ENCODE results near the gene DENND1B. TPM values are rescaled to one million over a fixed set of nuclear protein-coding genes. Genes with fewer than 3 reads are reported as not detected.

DENND1B gene
- total RNA-seq, 1 donor from 2014 or later: 65.2 TPM

- DNase-seq: no peak
These were observed 92.0 kb downstream of the DENND1B start for GRCh38 chr1:197683280-197683679.

GRCh38 chr1:197680311-197680710 is 95.0 kb downstream of the DENND1B start:
- no peak for DNase-seq

- no peak for DNase-seq
These were observed 97.5 kb downstream of the DENND1B start for GRCh38 chr1:197677752-197678295.

DNA sequence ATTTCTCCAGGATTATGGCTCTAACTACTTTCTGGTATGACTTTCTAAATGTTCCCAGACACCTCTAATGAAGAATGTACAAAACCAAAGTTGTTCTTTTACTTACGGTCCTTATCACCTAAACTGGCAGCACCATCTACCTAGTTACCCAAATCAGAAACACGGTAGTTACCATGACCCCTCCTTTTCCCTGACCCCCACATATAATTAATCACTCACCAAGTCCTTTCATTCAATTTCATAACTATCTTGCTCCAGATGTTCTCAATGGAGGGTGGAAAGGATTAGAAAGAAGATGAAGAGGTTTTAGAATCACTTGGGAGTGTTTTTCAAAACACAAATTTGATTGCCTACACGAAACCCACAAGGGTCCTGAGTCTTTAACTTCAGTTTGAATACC is 98.0 kb downstream of the DENND1B start:
- DNase-seq: no peak

DNA sequence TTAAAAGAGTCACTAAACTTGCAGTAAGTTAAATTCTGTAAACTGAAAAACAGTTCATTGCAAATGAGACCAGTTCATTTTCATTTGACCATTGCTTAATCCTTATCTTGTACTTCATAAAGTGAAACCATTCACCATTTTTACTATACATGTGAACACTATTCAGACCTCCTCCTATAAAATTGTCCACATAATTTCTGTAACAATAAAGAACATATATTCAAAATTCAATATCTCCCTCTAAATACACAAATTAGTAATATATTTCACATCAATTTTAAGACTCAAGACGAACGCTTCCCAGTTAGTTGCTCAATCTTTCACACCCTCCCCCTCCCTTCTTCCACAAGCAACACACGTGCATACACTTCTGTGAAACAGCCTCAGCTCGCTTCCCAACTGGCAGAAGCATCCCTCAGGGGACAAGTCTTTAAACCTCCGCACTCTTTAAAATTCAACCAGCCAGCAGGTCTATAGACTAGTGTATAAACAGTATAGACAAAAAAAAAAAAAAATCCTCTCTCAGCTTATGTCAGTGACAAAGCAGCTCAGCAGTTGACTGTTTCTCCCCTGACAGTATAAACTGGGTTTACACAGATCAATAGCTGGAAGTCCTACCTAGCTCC is 99.6 kb downstream of the DENND1B start:
- DNase-seq: peak; percentile 1

GRCh38 chr1:197674286-197674685 is 101.0 kb downstream of the DENND1B start:
- DNase-seq: no peak

DNA sequence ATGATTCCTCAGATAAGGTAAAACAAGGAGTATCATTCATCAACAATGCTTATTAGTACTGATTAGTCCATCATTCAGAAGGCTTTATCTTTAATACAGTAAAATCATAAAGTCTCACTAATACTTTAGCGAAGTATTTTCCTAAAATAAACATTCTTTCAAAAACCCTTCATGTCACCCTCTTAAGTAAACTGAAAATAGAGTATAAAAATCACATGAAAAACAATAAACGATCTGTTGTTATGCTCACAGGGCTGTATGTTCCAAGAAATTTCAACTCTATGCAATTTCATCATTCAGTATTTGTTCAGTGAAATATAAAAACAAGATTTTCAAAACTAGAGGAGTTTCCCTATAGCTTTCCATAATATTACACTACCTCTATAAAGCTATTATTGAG is 102.0 kb downstream of the DENND1B start:
- DNase-seq: no peak

GRCh38 chr1:197672347-197672746 is 102.9 kb downstream of the DENND1B start:
- no peak for DNase-seq

- DNase-seq: no peak
These were observed 103.4 kb downstream of the DENND1B start for GRCh38 chr1:197671920-197672319.

DNA sequence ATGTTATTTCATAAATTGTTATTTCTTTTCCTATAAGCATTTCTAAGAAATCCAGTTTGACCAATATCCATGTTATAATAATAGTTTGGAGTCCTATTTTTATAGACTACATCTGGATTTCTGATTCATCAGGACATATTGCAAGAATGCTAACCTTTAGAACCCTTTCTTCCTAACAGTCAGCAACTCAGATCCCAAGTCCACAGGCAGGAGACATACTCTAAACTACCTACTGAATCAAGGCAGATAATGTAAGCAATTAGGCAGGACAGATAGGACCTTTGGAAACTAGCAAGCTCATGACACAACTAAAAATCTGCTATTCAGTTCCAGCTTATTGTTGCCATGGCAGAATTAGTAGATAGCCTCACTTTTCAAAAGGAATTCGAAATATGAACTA is 104.1 kb downstream of the DENND1B start:
- DNase-seq: no peak

GRCh38 chr1:197666769-197667285 is 108.5 kb downstream of the DENND1B start:
- no peak for DNase-seq

- no peak for DNase-seq
These were observed 110.9 kb downstream of the DENND1B start for GRCh38 chr1:197664391-197664790.

DNA sequence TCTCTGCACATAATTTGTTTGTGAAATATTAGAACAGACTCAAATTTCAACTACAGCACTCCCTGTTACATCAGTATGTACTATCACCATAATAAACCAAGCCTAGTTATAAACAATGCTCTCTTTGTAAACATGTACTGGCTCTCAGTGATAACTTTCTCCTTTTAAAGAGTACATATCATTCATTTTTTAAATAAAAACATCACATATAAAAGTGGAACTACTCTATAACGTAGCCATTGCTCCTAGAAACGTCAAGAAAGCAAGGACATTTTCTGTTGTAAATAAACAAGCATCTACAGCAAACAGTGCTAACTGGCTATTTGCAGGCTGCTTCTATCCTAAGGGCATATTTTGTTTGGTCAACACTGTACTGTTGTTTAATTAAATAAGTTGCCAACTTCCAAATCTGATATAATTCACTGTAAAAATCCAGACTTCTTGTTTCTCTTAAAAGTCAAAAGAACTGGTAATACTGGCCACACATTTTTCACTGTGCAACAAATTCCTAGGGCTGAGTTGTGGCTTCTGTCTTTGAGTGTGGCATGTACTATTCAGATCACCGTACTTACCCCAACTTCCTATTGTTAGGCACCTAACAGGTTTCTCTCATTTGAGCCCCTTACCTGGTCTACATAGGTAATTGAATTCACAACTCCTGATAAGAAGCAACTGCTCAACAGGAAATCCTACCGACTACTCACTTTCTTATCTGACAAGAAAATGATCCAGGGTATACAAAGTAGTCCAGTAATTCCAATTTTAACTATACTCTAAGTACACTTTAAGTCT is 111.9 kb downstream of the DENND1B start:
- no peak for DNase-seq

- DNase-seq: no peak
These were observed 114.9 kb downstream of the DENND1B start for GRCh38 chr1:197660389-197660788.

GRCh38 chr1:197659171-197659570 is 116.1 kb downstream of the DENND1B start:
- no peak for DNase-seq

GRCh38 chr1:197649188-197649587 is 126.1 kb downstream of the DENND1B start:
- no peak for DNase-seq

DNA sequence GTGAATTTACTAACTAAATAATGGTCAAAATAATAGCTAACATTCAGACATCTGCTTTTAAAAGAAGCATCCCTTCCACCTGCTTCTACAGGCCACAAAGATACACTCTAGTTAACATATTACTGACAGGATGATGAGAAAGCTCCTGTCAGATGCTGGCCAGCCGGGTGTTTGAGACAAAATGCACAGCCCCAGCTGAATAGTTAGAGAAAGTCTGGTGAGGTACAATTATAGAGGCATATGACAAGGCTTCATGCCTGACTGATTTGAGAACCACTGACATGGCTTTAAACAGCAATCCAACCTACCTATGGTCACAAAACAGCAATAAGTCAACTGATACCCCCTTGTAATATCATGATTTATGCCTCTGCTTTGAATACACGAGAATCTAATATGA is 137.0 kb downstream of the DENND1B start:
- no peak for DNase-seq

- DNase-seq: no peak
These were observed 137.9 kb downstream of the DENND1B start for GRCh38 chr1:197637406-197637805.

GRCh38 chr1:197633447-197634078 is 141.7 kb downstream of the DENND1B start:
- no peak for DNase-seq

- DNase-seq: no peak
These were observed 142.6 kb downstream of the DENND1B start for GRCh38 chr1:197632651-197633050.

DNA sequence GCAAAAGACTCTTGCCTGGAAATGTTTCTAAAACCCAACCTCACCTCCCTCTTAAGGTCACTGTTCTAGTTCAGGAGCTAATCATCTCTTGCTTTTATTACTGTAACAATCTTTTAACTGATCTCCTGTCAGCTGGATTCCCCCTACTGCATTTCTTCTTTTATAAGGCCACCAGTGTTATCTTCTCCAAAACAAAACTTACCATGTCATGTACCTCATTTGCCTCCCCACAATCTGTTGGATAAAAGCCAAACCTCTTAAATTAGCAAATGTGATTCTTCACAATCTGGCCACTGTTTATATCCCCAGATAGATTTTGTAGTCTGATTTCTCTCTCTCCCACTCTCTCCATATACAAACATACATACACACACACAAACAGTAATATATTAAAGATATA is 143.3 kb downstream of the DENND1B start:
- DNase-seq: no peak

GRCh38 chr1:197622371-197622770 is 152.9 kb downstream of the DENND1B start:
- no peak for DNase-seq

DNA sequence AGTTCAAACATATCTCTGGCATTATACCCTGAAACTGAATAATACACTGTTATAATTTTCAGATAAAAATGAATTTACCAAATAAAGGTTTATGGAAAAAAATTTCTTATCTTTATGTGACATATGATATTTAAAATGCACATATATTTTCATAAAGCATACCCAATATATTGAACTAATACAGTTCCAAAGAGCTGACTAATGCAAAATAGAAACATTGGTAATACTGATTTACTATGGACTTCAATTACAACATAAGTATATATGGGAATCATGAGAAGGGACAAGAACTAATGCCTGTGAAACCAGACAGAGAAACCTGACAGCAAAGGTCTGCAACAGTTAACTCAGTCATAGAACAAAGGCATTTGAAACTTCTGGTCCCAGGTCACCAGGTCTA is 153.5 kb downstream of the DENND1B start:
- no peak for DNase-seq

All from occipital lobe (tissue), 2 donors.